Panc1 (cell line): ENCODE data around the gene ERC2. TPM values are rescaled to one million over a fixed set of nuclear protein-coding genes. Genes with fewer than 3 reads are reported as not detected.

Experiments
- ATAC-seq: fragments of 200-7000 bp; cut with Tn5 transposase; 2 replicates; pipeline ENCODE4 v1.9.1; 2020; ENCODE audit warnings: mild to moderate bottlenecking, moderate library complexity
- BruUV-seq: library from RNA; stranded (reverse); fragments of 400-500 nt; replicated peaks from 2 replicates; lab custom pipeline; 2021; lab: Mats Ljungman, UMichigan
- CTCF ChIA-PET: fragments of 300-600 bp; sonication (Branson Sonifier 250); formaldehyde crosslinking; loops from one replicate; lab custom pipeline; 2022; ENCODE audit warnings: antibody characterized with exemption; lab: Charles Lee
- POLR2A ChIA-PET: fragments of 300-600 bp; sonication (Branson Sonifier 250); formaldehyde crosslinking; loops from one replicate; lab custom pipeline; 2022; ENCODE audit warnings: antibody characterized with exemption; lab: Charles Lee
- DNase-seq: peaks from one replicate; pipeline ENCODE4 v3.0.0-alpha.2; 2010; ENCODE audit warnings: low read depth, low spot score
- H3K27ac ChIP-seq: 2 replicates; pipeline ENCODE4 v1.5.1; 2011; ENCODE audit warnings: mild to moderate bottlenecking, low read length, inconsistent platforms
- H3K27me3 ChIP-seq: fragments of 200-500 bp; sonication (Bioruptor generic); 2 replicates; pipeline ENCODE4 v1.6.0; 2014; ENCODE audit warnings: low read length, inconsistent platforms; ENCODE audit not compliant: control insufficient read depth, insufficient read depth
- H3K36me3 ChIP-seq: fragments of 200-500 bp; sonication (Bioruptor generic); 2 replicates; pipeline ENCODE4 v1.5.1; 2014; ENCODE audit warnings: inconsistent platforms, mild to moderate bottlenecking, low read length, moderate library complexity; ENCODE audit not compliant: control insufficient read depth, insufficient read depth
- H3K4me1 ChIP-seq: 2 replicates; pipeline ENCODE4 v1.5.1; 2011; ENCODE audit warnings: inconsistent platforms, mild to moderate bottlenecking, low read length, moderate library complexity; ENCODE audit not compliant: control insufficient read depth, insufficient read depth
- H3K4me3 ChIP-seq, 2 experiments: 2 replicates each; pipeline ENCODE4 v1.5.1; 2011 to 2012; ENCODE audit warnings: low read depth in 2 of 2, low read length in 2 of 2, mild to moderate bottlenecking in 2 of 2, inconsistent platforms in 1 of 2, moderate library complexity in 1 of 2
- H3K9me3 ChIP-seq: fragments of 200-500 bp; sonication (Bioruptor generic); 2 replicates; pipeline ENCODE4 v1.5.1; 2014; ENCODE audit warnings: low read depth, mild to moderate bottlenecking, inconsistent platforms, low read length, moderate library complexity; ENCODE audit not compliant: control insufficient read depth, insufficient read depth
- POLR2AphosphoS5 ChIP-seq: IDR thresholded peaks from 2 replicates; pipeline ENCODE4 v1.6.1; 2012; ENCODE audit warnings: mild to moderate bottlenecking, low read depth, low read length, moderate library complexity
- SIN3A ChIP-seq: IDR thresholded peaks from 2 replicates; pipeline ENCODE4 v1.6.1; 2012; ENCODE audit warnings: low read depth, mild to moderate bottlenecking, low read length, moderate library complexity, borderline replicate concordance; ENCODE audit not compliant: insufficient read depth
- TCF7L2 ChIP-seq: IDR thresholded peaks from 2 replicates; pipeline ENCODE4 v1.6.1; 2011; ENCODE audit warnings: mild to moderate bottlenecking, low read depth, low read length, inconsistent platforms
- in situ Hi-C: cut with HindIII; loops from 2 replicates; pipeline ENCODE4 v1.10.0; 2016; ENCODE audit warnings: low sequenced_read_pairs, low pct_unique_long_range_greater_than_20kb
- intact Hi-C: fragments of 100-400 bp; cut with micrococcal nuclease; formaldehyde crosslinking; loops from one replicate; pipeline ENCODE4 v1.10.0; 2022; ENCODE audit not compliant: unreplicated experiment
- total RNA-seq: library from RNA; stranded (reverse); gene quantifications from one replicate; pipeline ENCODE4 v1.2.1, GENCODE V29; 2021; ENCODE audit not compliant: unreplicated experiment
- TF ChIP-seq, protein P1 (sequence below): fragments of 450-650 bp; IDR thresholded peaks from 2 replicates; pipeline ENCODE4 v1.5.1; 2017; ENCODE audit warnings: mild to moderate bottlenecking
- TF ChIP-seq, protein P2 (sequence below), 2 experiments: IDR thresholded peaks; 2 replicates each; pipeline ENCODE4 v1.6.1; 2011 to 2012; ENCODE audit warnings: low read depth in 2 of 2, control low read depth in 1 of 2, low read length in 1 of 2, mild to moderate bottlenecking in 1 of 2, moderate library complexity in 1 of 2; ENCODE audit not compliant: insufficient read depth in 1 of 2

ERC2 gene
- total RNA-seq, 1 experiment from 2014 or later: 0.33 TPM

DNA sequence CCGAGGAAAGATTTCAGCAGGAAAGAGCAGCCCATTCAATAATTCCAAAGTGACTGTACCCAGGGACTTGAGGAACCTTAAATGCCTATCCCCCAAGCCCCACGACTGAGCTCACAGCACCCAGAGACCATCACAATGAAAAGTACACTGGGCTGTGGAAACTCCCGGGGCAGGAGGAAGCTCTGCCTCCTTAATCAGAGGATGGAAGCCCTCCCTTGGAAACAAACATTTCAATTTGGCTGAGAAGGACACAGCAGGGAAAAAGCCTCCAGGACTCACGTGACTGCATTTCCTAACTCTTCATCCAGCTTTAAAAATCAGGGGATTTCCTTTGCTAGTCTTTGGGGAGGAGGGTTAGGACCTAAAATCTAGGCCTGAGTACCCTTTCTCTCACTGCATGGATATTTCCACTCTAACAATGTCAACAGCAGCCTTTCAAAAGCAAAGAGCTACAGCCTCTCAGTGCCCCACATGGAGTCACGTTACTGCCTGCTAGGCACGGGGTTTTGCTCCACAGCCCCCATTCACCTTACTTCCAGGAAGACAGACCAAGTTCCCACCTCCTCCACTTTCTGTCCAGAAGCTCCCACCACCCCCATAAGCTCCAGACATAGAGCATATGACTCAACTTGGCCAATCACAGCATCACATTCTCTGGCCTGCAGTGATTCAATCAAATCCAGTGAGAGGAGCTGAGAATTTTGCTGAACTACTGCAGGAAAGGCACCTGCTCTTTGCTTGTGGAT lies 912.2 kb downstream of the ERC2 start:
- H3K27me3 ChIP-seq: no peaks in the 10 kb centered on the region
- CTCF ChIA-PET: no interaction called here
- in situ Hi-C loops (no loop called here), intact Hi-C loops (no loop called here)
- no TSS peak for BruUV-seq
- no peak for ATAC-seq
- H3K36me3 ChIP-seq: no peaks in the 10 kb centered on the region
- H3K27ac ChIP-seq: no peak overlapping the region
- no peaks in the 10 kb centered on the region for H3K9me3 ChIP-seq
- no peaks in the 10 kb centered on the region for H3K4me1 ChIP-seq
- no peak for DNase-seq
- TF ChIP-seq POLR2AphosphoS5 (no peak), TCF7L2 (no peak), SIN3A (no peak)
- TF ChIP-seq, protein P1, sequence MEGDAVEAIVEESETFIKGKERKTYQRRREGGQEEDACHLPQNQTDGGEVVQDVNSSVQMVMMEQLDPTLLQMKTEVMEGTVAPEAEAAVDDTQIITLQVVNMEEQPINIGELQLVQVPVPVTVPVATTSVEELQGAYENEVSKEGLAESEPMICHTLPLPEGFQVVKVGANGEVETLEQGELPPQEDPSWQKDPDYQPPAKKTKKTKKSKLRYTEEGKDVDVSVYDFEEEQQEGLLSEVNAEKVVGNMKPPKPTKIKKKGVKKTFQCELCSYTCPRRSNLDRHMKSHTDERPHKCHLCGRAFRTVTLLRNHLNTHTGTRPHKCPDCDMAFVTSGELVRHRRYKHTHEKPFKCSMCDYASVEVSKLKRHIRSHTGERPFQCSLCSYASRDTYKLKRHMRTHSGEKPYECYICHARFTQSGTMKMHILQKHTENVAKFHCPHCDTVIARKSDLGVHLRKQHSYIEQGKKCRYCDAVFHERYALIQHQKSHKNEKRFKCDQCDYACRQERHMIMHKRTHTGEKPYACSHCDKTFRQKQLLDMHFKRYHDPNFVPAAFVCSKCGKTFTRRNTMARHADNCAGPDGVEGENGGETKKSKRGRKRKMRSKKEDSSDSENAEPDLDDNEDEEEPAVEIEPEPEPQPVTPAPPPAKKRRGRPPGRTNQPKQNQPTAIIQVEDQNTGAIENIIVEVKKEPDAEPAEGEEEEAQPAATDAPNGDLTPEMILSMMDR: no peak
- TF ChIP-seq, protein P2, sequence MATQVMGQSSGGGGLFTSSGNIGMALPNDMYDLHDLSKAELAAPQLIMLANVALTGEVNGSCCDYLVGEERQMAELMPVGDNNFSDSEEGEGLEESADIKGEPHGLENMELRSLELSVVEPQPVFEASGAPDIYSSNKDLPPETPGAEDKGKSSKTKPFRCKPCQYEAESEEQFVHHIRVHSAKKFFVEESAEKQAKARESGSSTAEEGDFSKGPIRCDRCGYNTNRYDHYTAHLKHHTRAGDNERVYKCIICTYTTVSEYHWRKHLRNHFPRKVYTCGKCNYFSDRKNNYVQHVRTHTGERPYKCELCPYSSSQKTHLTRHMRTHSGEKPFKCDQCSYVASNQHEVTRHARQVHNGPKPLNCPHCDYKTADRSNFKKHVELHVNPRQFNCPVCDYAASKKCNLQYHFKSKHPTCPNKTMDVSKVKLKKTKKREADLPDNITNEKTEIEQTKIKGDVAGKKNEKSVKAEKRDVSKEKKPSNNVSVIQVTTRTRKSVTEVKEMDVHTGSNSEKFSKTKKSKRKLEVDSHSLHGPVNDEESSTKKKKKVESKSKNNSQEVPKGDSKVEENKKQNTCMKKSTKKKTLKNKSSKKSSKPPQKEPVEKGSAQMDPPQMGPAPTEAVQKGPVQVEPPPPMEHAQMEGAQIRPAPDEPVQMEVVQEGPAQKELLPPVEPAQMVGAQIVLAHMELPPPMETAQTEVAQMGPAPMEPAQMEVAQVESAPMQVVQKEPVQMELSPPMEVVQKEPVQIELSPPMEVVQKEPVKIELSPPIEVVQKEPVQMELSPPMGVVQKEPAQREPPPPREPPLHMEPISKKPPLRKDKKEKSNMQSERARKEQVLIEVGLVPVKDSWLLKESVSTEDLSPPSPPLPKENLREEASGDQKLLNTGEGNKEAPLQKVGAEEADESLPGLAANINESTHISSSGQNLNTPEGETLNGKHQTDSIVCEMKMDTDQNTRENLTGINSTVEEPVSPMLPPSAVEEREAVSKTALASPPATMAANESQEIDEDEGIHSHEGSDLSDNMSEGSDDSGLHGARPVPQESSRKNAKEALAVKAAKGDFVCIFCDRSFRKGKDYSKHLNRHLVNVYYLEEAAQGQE (IDR thresholded peaks at IDR 0.05; ENCODE audit: insufficient read depth in 1 of 2, low read depth in 2 of 2, low read length in 1 of 2): no peak
- H3K4me3 ChIP-seq: no peak overlapping the region
- POLR2A ChIA-PET: interaction anchor here (0.5 kb wide), 1 partner anchor 1070 kb away, joined by 8 read pairs; no protein-coding TSS in a partner anchor

DNA sequence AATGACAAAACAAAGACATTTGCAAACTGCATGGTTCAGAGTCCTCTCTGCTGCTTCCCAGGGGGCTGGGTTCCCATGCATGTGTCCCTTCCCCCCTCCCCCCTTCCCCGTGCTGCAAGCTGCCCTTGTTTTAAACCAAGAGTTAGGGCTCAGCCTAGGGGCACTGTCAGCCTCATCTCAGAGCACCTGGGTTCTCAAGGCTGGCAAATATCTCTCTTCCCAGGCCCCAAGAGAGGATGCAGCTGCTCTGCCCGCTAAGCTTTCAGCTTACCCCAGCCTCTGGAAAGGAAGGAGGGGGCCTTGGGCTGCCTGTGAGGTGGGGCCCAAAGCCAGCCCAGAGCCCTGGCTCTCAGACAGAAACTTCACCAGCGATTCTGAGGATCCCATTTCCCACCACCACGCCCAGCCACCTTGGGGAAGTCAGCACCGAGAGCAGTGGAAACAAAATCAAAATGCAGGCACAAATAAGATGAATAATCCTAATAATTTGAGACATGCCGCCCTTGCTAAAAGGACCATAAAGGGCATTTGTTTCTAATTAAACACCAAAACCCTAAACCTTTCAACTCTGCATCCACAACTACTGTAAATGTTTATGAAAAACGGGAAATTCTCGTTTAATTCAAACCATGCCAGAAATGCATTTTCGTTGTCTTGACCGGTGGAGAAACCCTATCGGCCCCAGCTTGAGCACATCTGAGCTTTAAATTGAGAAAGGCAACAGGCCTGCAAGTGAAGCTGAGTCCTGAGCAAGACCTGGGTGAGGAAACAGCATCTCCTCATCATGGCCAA lies 913.4 kb downstream of the ERC2 start:
- BruUV-seq: no TSS peak
- no peaks in the 10 kb centered on the region for H3K9me3 ChIP-seq
- TF ChIP-seq, protein P2 (IDR thresholded peaks at IDR 0.05; ENCODE audit: insufficient read depth in 1 of 2, low read depth in 2 of 2, low read length in 1 of 2): no peak
- TF ChIP-seq, protein P1: no peak
- TF ChIP-seq TCF7L2 (no peak), SIN3A (no peak)
- intact Hi-C loops: no loop called here
- no peaks in the 10 kb centered on the region for H3K36me3 ChIP-seq
- DNase-seq (no peak), ATAC-seq (no peak)
- no peak overlapping the region for H3K4me3 ChIP-seq
- POLR2A ChIA-PET: no interaction called here
- no peaks in the 10 kb centered on the region for H3K4me1 ChIP-seq
- H3K27me3 ChIP-seq: no peaks in the 10 kb centered on the region
- CTCF ChIA-PET: no interaction called here
- no peak overlapping the region for H3K27ac ChIP-seq
- in situ Hi-C loops: no loop called here
